Astrocyte of the spinal cord (primary cell): ENCODE results near the gene CADPS.

ENCODE experiments used
- DNase-seq: peaks from one replicate; pipeline ENCODE4 v3.0.0; 2011; ENCODE audit warnings: low read depth, low spot score
- H3K4me3 ChIP-seq: 2 replicates; pipeline ENCODE4 v1.5.1; 2011; ENCODE audit warnings: low read depth, mild to moderate bottlenecking, low read length, moderate library complexity
- CTCF ChIP-seq: IDR thresholded peaks from 2 replicates; pipeline ENCODE4 v1.5.1; 2012; ENCODE audit warnings: low read depth, mild to moderate bottlenecking, low read length, inconsistent platforms
- in situ Hi-C: cut with HindIII; loops from 2 replicates; pipeline ENCODE4 v1.10.0; 2017; ENCODE audit warnings: low sequenced_read_pairs

CADPS gene

DNA sequence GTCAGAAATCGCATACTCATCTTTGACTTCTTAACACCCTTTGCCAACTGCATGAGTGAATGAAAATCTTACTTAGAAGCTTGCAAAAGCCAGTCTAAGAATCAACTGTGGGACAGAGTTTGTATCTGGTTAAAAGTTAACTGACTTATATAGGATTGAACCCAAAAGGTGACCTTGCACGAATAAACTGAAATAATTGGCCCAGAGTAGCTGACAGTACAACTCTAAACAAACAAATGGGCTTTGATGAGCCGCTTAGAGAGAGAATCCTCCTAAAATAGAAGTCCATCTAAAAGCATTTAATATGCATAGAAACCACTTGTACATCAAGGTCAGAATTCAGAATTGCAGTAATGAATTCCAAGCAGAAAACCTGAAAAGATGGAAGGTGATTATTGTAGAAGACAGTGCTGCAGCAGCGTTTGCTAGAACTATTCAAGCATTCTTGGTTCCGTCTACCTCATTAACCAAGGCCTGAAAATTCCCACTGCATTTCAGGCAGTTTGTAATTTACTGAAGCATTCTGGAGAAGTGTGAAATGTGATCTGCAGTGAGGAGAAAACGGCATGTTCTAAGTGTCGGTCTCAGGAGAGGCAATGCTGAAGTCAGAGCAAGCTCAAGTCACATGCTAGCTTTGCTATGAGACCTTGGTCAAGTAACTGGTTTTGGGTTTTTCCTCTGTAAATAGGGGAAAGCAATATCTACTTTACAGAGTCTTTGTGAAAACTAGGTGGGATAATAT lies 103.7 kb downstream of the CADPS start:
- no peak for DNase-seq
- no peak overlapping the region for H3K4me3 ChIP-seq
- in situ Hi-C loops: no loop called here
- TF ChIP-seq CTCF: no peak

DNA sequence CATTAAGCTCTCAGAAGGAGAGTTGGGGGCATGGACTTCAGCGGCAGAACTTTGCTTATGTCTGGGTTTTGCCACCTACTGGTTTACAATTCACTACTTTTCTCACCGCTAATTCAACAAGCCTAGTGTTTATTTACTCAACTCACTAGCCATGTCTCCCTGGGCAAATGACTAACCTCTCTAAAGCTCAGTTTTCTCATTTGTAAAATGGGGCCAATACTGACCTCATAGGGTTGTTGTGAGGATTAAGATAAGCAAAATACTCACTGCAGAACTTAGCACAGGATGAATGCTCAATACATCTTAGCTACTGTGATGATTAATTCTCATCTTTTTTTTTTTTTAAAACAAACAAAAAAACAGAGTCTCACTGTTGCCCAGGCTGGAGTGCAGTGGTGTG lies 106.3 kb downstream of the CADPS start:
- no peak for DNase-seq
- no peak overlapping the region for H3K4me3 ChIP-seq
- no peak for TF ChIP-seq CTCF
- in situ Hi-C loops: no loop called here

DNA sequence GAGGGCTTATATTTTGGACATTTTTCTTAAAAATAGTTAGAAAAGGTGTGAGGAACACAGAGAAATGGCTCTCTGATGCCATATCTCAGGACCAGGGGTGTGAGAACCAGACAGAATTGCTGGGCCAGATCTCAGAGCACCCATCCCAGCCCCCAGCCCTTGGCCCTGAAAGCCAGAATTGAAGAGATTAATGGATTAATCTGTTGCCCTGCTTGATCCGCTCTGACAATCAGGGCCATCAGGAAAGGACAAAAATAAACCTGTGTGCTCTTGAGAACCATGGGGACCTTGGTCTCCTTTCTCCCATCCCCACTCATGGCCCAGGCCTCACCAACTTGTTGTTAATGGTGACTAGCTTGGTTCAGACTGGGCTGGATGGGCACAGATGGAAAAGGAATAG lies 113.5 kb downstream of the CADPS start:
- H3K4me3 ChIP-seq: no peak overlapping the region
- DNase-seq: no peak
- no peak for TF ChIP-seq CTCF
- in situ Hi-C loops: no loop called here

GRCh38 chr3:62761311-62761710 lies 113.9 kb downstream of the CADPS start:
- no peak overlapping the region for H3K4me3 ChIP-seq
- TF ChIP-seq CTCF: no peak
- no peak for DNase-seq
- in situ Hi-C loops: no loop called here

DNA sequence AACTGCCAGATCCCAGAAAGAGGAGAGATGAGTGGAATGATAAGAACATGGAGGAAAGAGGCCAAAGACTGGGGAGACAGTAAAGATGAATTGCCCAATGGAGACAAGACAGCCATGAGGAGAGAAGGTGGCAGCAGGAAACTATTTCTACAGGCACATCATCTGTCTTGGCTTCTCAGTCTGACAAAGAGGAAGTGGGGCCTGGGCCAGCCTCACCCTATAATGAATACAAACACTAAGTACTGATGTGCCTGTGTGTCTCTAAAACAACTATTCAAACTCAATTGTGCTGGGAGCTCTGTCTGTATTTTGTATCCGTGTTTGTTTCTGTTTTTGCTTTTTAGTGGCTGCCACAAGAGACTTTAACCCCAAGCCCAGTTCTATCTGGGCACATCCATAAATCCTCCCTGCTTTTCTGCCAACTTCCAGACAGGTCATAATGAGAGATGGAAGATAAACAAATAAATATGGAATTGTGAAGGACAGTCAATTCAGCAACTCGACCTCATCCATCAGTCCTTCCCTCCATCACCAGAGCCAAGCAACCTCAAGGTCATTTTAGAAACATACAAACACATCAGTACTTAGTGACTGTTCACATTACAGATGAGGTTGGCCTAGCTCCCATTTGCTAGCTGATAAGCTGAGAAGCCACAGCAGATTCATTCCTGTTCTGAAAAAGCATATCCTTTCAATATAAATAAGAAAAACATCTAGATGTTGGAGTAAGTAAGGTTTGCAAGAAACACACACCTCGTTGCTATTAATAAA lies 116.7 kb downstream of the CADPS start:
- no peak overlapping the region for H3K4me3 ChIP-seq
- no peak for TF ChIP-seq CTCF
- DNase-seq: no peak
- in situ Hi-C loops: no loop called here

GRCh38 chr3:62757045-62757444 lies 118.2 kb downstream of the CADPS start:
- in situ Hi-C loops: no loop called here
- no peak for TF ChIP-seq CTCF
- no peak overlapping the region for H3K4me3 ChIP-seq
- DNase-seq: no peak
